ENCODE data around the gene AGBL1.
A peak's percentile ranks its signal among the peaks of the same experiment; 100 is the strongest.

AGBL1 gene

DNA sequence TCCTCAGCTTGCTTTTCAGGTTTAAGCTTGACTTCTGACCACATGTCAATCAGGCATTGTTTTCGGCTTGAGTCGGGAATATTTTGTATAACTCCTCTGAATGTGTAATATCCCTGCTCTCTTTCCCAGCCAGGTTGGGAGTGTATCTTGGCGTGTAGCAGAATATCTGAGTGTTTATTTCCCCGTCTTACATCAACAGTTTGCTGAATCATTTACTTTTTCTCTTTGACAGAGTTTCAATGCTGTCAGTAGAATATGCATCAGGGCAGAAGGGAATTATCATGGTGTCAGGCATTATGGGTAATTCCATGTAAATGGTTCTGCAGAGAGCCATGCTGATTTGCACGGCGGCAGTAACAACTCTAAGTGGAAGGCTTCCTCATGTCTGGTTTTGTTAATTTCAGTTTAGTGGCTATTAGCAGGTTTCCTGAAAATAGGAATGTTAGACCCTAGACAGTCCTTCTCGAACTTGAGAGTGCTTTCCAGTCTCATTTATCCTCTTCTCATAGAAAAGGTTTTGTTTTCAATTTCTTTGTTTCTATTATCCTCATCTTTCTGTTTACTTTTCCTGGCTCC, 566.3 kb downstream of the AGBL1 start:
- TF ChIP-seq FOXM1 (IDR thresholded peaks at IDR 0.05; ENCODE audit: borderline replicate concordance, low read depth) (no peak), EGR1 (IDR thresholded peaks at IDR 0.05) (no peak), CREB1 (IDR thresholded peaks at IDR 0.05; ENCODE audit: low read depth) (no peak), TEAD4 (IDR thresholded peaks at IDR 0.05) (no peak), YY1 (IDR thresholded peaks at IDR 0.05; ENCODE audit: low read depth) (no peak), TCF12 (IDR thresholded peaks at IDR 0.05; ENCODE audit: low read depth) (no peak), RAD21 (IDR thresholded peaks at IDR 0.05; ENCODE audit: low read depth) (no peak), ZBTB7A (IDR thresholded peaks at IDR 0.05; ENCODE audit: low read depth) (no peak), NFIC (IDR thresholded peaks at IDR 0.05) (no peak), CEBPB (IDR thresholded peaks at IDR 0.05) (no peak), EP300 (IDR thresholded peaks at IDR 0.05; ENCODE audit: borderline replicate concordance) (no peak)
- TF ChIP-seq, protein P1, sequence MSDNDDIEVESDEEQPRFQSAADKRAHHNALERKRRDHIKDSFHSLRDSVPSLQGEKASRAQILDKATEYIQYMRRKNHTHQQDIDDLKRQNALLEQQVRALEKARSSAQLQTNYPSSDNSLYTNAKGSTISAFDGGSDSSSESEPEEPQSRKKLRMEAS (IDR thresholded peaks at IDR 0.05): no peak
- TF ChIP-seq, protein P2, sequence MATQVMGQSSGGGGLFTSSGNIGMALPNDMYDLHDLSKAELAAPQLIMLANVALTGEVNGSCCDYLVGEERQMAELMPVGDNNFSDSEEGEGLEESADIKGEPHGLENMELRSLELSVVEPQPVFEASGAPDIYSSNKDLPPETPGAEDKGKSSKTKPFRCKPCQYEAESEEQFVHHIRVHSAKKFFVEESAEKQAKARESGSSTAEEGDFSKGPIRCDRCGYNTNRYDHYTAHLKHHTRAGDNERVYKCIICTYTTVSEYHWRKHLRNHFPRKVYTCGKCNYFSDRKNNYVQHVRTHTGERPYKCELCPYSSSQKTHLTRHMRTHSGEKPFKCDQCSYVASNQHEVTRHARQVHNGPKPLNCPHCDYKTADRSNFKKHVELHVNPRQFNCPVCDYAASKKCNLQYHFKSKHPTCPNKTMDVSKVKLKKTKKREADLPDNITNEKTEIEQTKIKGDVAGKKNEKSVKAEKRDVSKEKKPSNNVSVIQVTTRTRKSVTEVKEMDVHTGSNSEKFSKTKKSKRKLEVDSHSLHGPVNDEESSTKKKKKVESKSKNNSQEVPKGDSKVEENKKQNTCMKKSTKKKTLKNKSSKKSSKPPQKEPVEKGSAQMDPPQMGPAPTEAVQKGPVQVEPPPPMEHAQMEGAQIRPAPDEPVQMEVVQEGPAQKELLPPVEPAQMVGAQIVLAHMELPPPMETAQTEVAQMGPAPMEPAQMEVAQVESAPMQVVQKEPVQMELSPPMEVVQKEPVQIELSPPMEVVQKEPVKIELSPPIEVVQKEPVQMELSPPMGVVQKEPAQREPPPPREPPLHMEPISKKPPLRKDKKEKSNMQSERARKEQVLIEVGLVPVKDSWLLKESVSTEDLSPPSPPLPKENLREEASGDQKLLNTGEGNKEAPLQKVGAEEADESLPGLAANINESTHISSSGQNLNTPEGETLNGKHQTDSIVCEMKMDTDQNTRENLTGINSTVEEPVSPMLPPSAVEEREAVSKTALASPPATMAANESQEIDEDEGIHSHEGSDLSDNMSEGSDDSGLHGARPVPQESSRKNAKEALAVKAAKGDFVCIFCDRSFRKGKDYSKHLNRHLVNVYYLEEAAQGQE (IDR thresholded peaks at IDR 0.05; ENCODE audit: low read depth): no peak

DNA sequence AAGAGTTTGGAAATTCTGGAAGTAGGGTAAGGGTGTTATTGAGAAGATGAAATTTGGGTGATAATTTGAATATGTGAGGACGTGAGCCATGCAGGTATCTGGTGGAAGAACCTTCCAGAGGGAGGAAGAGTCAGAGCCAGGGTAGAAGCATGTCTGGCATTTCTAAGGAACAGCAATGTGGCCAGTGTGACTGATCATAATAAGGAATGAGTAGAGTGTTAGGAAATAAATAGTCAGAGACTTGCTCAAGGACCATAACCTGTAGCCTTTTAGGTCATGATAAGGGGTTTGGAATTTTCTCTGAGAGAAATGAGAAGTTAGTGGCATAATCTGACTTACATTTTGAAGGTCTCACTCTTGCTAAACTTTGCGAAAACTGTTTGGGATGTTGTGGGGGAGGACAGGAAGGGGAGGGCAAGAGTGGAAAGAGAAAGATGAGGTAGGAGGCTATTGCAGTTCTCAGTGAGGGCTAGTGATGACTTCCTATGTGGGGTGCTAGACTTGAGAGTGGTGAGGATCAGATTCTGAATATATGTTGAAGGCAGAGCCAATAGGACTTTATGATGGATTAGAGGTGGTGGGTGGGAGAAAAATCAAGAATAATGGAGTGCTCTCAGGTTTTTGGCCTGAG, 568.3 kb downstream of the AGBL1 start:
- TF ChIP-seq ZBTB7A (IDR thresholded peaks at IDR 0.05; ENCODE audit: low read depth): no peak
- TF ChIP-seq, protein P1 (IDR thresholded peaks at IDR 0.05): no peak
- no peak for TF ChIP-seq TAF1 (IDR thresholded peaks at IDR 0.05; ENCODE audit: low read depth)
- no peak for TF ChIP-seq YY1 (IDR thresholded peaks at IDR 0.05; ENCODE audit: low read depth)
- TF ChIP-seq TCF12 (IDR thresholded peaks at IDR 0.05; ENCODE audit: low read depth): no peak
- TF ChIP-seq, protein P3, sequence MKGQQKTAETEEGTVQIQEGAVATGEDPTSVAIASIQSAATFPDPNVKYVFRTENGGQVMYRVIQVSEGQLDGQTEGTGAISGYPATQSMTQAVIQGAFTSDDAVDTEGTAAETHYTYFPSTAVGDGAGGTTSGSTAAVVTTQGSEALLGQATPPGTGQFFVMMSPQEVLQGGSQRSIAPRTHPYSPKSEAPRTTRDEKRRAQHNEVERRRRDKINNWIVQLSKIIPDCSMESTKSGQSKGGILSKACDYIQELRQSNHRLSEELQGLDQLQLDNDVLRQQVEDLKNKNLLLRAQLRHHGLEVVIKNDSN (IDR thresholded peaks at IDR 0.05): no peak
- no peak for TF ChIP-seq NFIC (IDR thresholded peaks at IDR 0.05)

DNA sequence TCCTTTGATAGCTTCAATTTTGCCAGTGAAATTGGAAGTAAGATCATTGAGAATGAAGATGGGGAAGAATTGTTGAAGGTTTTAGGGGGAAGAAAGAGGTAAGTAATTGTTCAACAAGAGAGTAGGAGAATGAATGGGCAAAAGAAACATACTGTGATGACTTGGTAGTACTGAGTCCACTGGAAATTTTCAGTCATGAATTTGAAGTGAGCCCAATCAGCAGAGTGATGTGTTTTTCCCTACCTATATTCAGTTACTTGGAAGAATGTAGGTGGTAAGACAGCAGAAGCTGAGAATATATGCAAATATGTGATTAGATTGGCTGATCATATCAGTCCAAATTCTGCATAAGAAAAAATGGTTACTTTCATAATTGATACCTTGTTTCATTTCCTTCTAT, 569.6 kb downstream of the AGBL1 start:
- TF ChIP-seq EGR1 (IDR thresholded peaks at IDR 0.05): no peak
- TF ChIP-seq ZBTB7A (IDR thresholded peaks at IDR 0.05; ENCODE audit: low read depth): no peak
- no peak for TF ChIP-seq FOXM1 (IDR thresholded peaks at IDR 0.05; ENCODE audit: borderline replicate concordance, low read depth)
- TF ChIP-seq TCF12 (IDR thresholded peaks at IDR 0.05; ENCODE audit: low read depth): no peak
- no peak for TF ChIP-seq YY1 (IDR thresholded peaks at IDR 0.05; ENCODE audit: low read depth)
- no peak for TF ChIP-seq NFIC (IDR thresholded peaks at IDR 0.05)
- TF ChIP-seq TAF1 (IDR thresholded peaks at IDR 0.05; ENCODE audit: low read depth): no peak
- TF ChIP-seq CREB1 (IDR thresholded peaks at IDR 0.05; ENCODE audit: low read depth): no peak
- no peak for TF ChIP-seq CEBPB (IDR thresholded peaks at IDR 0.05)
- no peak for TF ChIP-seq TEAD4 (IDR thresholded peaks at IDR 0.05)
- no peak for TF ChIP-seq EP300 (IDR thresholded peaks at IDR 0.05; ENCODE audit: borderline replicate concordance)

DNA sequence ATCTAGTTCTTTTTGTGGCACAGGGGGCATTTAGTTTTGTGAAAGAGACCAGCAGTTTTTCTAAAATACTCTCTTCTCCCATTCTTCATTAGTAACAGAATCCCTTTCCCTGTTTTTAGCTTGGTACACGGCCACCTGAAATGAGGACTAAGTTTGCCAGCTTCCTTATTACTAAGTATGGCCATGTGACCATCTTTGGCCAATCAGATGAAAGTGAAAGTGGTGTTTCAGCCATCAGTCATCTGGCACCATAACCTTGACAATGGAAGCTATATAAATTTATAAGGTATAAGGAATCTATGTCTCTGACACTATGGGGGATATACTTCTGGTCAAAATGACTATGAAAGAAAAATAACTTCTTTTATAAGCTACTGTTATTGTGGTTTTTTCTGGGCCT, 570.4 kb downstream of the AGBL1 start:
- TF ChIP-seq TAF1 (IDR thresholded peaks at IDR 0.05; ENCODE audit: low read depth): no peak
- TF ChIP-seq, protein P3 (IDR thresholded peaks at IDR 0.05): peak; percentile 59

DNA sequence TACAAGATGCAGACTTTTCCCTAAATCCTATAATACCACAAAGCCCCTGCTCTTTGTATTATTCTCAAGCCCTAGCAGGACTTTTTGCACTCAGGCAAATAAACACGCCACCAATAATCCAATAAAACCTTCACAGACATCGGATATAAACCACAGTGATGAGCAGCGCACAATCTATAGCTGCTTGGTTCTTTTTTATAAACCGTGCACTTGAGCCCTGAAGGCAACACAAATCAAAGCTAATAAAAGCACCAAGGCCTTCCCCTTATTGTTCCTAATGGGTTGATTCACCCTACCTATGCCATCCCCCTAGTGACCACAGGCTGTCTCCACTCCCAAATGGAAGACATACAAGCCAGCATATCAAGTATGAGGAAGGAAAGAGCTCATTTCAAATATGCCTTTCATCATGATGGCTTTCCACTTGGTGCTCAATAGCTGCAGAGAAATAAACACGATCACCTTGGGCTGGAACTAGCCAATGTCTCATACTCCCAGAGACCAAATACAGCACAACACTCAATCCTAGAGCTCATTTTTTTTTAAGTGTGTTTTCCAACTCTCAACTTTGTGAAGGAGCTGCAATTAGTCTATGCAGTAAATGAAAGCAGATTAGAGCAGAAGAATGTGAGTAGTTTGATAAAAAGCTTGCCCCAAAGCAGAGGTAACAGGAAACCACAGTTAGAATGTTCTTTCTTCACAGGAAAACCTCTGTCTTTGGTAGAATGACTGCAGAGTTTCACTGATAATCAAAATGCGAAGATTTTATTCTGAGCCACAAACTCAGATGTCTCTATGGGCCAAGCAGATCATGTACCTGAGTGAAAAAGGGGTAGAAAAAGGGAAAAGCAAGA, 573.9 kb downstream of the AGBL1 start:
- TF ChIP-seq RAD21 (IDR thresholded peaks at IDR 0.05; ENCODE audit: low read depth) (no peak), YY1 (IDR thresholded peaks at IDR 0.05; ENCODE audit: low read depth) (no peak), EGR1 (IDR thresholded peaks at IDR 0.05) (no peak), TAF1 (IDR thresholded peaks at IDR 0.05; ENCODE audit: low read depth) (no peak), CEBPB (IDR thresholded peaks at IDR 0.05) (no peak), TEAD4 (IDR thresholded peaks at IDR 0.05) (no peak), EP300 (IDR thresholded peaks at IDR 0.05; ENCODE audit: borderline replicate concordance) (no peak)
- TF ChIP-seq, protein P1 (IDR thresholded peaks at IDR 0.05): no peak
- TF ChIP-seq, protein P3 (IDR thresholded peaks at IDR 0.05): no peak

DNA sequence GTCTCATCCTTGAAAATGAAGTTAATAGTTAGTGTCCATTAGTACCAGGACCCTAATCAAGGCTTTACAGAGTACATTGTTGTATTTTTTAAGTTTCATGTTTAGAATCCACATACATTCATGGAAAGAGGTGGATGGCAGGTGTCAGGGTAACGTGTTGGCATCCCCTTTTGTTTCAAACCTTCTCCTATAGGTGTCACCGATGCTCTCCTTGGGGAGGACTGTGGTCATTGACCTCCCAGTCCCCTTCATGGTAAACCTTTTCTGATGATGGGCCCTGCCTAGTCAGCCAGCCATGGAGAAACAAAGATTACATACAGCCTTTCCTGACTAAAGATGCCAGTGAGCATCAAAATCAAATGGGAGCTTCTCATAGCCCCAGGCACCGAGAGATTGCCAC, 574.8 kb downstream of the AGBL1 start:
- TF ChIP-seq FOXM1 (IDR thresholded peaks at IDR 0.05; ENCODE audit: borderline replicate concordance, low read depth) (no peak), CREB1 (IDR thresholded peaks at IDR 0.05; ENCODE audit: low read depth) (no peak), CEBPB (IDR thresholded peaks at IDR 0.05) (no peak), YY1 (IDR thresholded peaks at IDR 0.05; ENCODE audit: low read depth) (no peak), RAD21 (IDR thresholded peaks at IDR 0.05; ENCODE audit: low read depth) (no peak)
- TF ChIP-seq, protein P1 (IDR thresholded peaks at IDR 0.05): no peak
- TF ChIP-seq, protein P2 (IDR thresholded peaks at IDR 0.05; ENCODE audit: low read depth): no peak

All from Ishikawa (cell line).